ENCODE data around the gene AFAP1L2. TPM values are rescaled to one million over a fixed set of nuclear protein-coding genes. Genes with fewer than 3 reads are reported as not detected.

Gene AFAP1L2
- total and polyA plus RNA-seq, 9 of the 15 experiments (the other 6 are each of a cell fraction or from before 2014, with no cell fraction given) = 0.07 TPM; not detected in 8

GRCh38 chr10:114384181-114384580 lies 20.1 kb downstream of the AFAP1L2 start:
- TF ChIP-seq RBM25 (IDR thresholded peaks at IDR 0.05; ENCODE audit: low read depth, low read length, severe bottlenecking) (no peak), SP1 (CRISPR knock-in tag; IDR thresholded peaks at IDR 0.05) (no peak), PPARD (CRISPR knock-in tag; IDR thresholded peaks at IDR 0.05) (no peak), ZNF668 (CRISPR knock-in tag; IDR thresholded peaks at IDR 0.05) (no peak), SMARCA5 (IDR thresholded peaks at IDR 0.05) (no peak), ZNF785 (CRISPR knock-in tag; IDR thresholded peaks at IDR 0.05) (no peak), NEUROD1 (IDR thresholded peaks at IDR 0.05; ENCODE audit: borderline replicate concordance, low read depth, low read length, partially characterized antibody) (no peak), PHF21A (IDR thresholded peaks at IDR 0.05; ENCODE audit: borderline replicate concordance, low read depth) (no peak), GTF3C2 (IDR thresholded peaks at IDR 0.05; ENCODE audit: borderline replicate concordance, extremely low read depth, insufficient read length) (no peak), PHF8 (IDR thresholded peaks at IDR 0.05; ENCODE audit: borderline replicate concordance, low read length) (no peak)
- Histone ChIP-seq H3K9ac (ENCODE audit: insufficient read depth in 1 of 2, low read depth in 2 of 2, low read length in 2 of 2) (no peak overlapping the region), H3K79me2 (ENCODE audit: control insufficient read depth, insufficient read depth, low read length) (no peaks in the 10 kb centered on the region), H4K20me1 (replicated peaks; ENCODE audit: control insufficient read depth, insufficient read depth, low read length) (no peaks in the 10 kb centered on the region), H2AFZ (ENCODE audit: low read depth, low read length) (no peak overlapping the region), H3K4me2 (ENCODE audit: insufficient read depth, low read length) (no peak overlapping the region), H3K27me3 (ENCODE audit: control insufficient read depth in 2 of 2, insufficient read depth in 2 of 2, low read length in 2 of 2) (no peaks in the 10 kb centered on the region), H3K9me3 (replicated peaks; ENCODE audit: control insufficient read depth, insufficient read depth, low read depth, low read length) (no peaks in the 10 kb centered on the region), H3K4me3 (no peak overlapping the region), H3K36me3 (ENCODE audit: control insufficient read depth, insufficient read depth, low read length) (no peaks in the 10 kb centered on the region), H3K4me1 (replicated peaks in 1 of 2; ENCODE audit: control insufficient read depth in 2 of 2, insufficient read depth in 2 of 2, low read length in 2 of 2) (no peaks in the 10 kb centered on the region), H3K9me1 (ENCODE audit: control insufficient read depth, insufficient read depth, low read length) (no peaks in the 10 kb centered on the region), H3K27ac (ENCODE audit: extremely low read depth, low read depth, low read length) (no peak overlapping the region)
- ATAC-seq (no peak), DNase-seq (ENCODE audit: extremely low read depth in 1 of 4, low spot score in 3 of 4) (no peak), FAIRE-seq (no peak)
- WGBS (ENCODE audit: insufficient coverage, low coverage, missing lambda C conversion rate) = 0% methylated on average over 7 of the region's 9 CpGs
- CTCF ChIA-PET (ENCODE audit: low intra/inter-chr PET ratio) = no interaction called here
- POLR2A ChIA-PET = no interaction called here
- intact Hi-C loops (cut with micrococcal nuclease) (no loop called here), in situ Hi-C loops (cut with MboI) (no loop called here)
- no TSS peak for BruUV-seq (replicated peaks)

Data from K562 (cell line).